ENCODE measurements around the gene RHOBTB3. TPM values are rescaled to one million over a fixed set of nuclear protein-coding genes. Genes with fewer than 3 reads are reported as not detected.

The RHOBTB3 gene
- total RNA-seq, 1 donor from 2014 or later, result 73.8 TPM

DNA sequence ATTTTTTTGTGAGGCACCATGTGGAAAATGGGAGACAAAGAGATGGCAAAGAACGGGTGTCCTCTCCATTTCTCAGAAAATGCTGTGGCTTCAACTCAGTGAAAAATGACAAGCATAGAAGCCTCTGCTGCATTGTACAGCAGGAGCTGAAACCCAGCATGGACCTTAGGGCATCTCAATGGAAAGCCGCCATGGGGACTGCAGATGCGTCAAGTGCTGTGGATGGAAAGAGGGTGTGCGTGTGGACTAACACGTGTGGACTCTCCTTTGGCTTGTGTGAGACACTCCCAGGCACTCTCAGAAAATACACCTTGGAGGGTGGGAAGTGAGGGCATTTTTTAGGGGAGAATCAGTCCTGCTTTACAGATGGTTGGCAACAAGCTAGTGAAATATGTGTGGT, 93.6 kb downstream of the RHOBTB3 start:
- Mint-ChIP-seq H3K9me3 (ENCODE audit: unreplicated experiment) (peaks cover 3% of the 10 kb centered on the region), H3K4me3 (ENCODE audit: unreplicated experiment) (no peak overlapping the region), H3K4me1 (ENCODE audit: low read depth, unreplicated experiment) (peaks cover 18% of the 10 kb centered on the region), H3K27ac (ENCODE audit: unreplicated experiment) (no peak overlapping the region), H3K27me3 (ENCODE audit: low read depth, unreplicated experiment) (peaks cover 6% of the 10 kb centered on the region), H3K36me3 (ENCODE audit: low read depth, unreplicated experiment) (no peaks in the 10 kb centered on the region)
- peaks cover 18% of the 10 kb centered on the region for H3K79me2 ChIP-seq (ENCODE audit: insufficient read depth, low read length)
- H3K36me3 ChIP-seq (ENCODE audit: insufficient read depth, low read length), result no peaks in the 10 kb centered on the region
- DNase-seq (ENCODE audit: low read depth), result no peak
- no peaks in the 10 kb centered on the region for H3K27me3 ChIP-seq (ENCODE audit: insufficient read depth, low read length)
- H2AFZ ChIP-seq (ENCODE audit: low read depth, low read length), result no peak overlapping the region
- TF ChIP-seq EZH2 (IDR thresholded peaks at IDR 0.05; ENCODE audit: insufficient read depth, low read length) (no peak), CTCF (IDR thresholded peaks at IDR 0.05; ENCODE audit: insufficient read depth, low read depth, low read length) (no peak)
- FAIRE-seq, result no peak
- H3K9me3 ChIP-seq (ENCODE audit: insufficient read depth, low read depth, low read length), result no peaks in the 10 kb centered on the region
- H4K20me1 ChIP-seq (ENCODE audit: insufficient read depth, low read length), result peaks cover 9% of the 10 kb centered on the region
- H3K9ac ChIP-seq (ENCODE audit: low read length), result no peak overlapping the region
- no peak overlapping the region for H3K4me2 ChIP-seq (ENCODE audit: low read length)
- H3K27ac ChIP-seq (ENCODE audit: low read depth, low read length), result no peak overlapping the region
- peaks cover 28% of the 10 kb centered on the region for H3K4me1 ChIP-seq (ENCODE audit: insufficient read depth, low read length)
- no peak overlapping the region for H3K4me3 ChIP-seq (ENCODE audit: insufficient read depth, low read depth, low read length)

- Histone ChIP-seq H3K4me3 (ENCODE audit: insufficient read depth, low read depth, low read length) (no peak overlapping the region), H3K79me2 (ENCODE audit: insufficient read depth, low read length) (peaks cover 15% of the 10 kb centered on the region), H4K20me1 (ENCODE audit: insufficient read depth, low read length) (peaks cover 9% of the 10 kb centered on the region), H3K36me3 (ENCODE audit: insufficient read depth, low read length) (no peaks in the 10 kb centered on the region), H2AFZ (ENCODE audit: low read depth, low read length) (no peak overlapping the region), H3K9ac (ENCODE audit: low read length) (no peak overlapping the region), H3K4me2 (ENCODE audit: low read length) (no peak overlapping the region), H3K9me3 (ENCODE audit: insufficient read depth, low read depth, low read length) (no peaks in the 10 kb centered on the region), H3K27me3 (ENCODE audit: insufficient read depth, low read length) (no peaks in the 10 kb centered on the region), H3K4me1 (ENCODE audit: insufficient read depth, low read length) (peaks cover 28% of the 10 kb centered on the region), H3K27ac (ENCODE audit: low read depth, low read length) (no peak overlapping the region)
- Mint-ChIP-seq H3K4me3 (ENCODE audit: unreplicated experiment) (no peak overlapping the region), H3K27me3 (ENCODE audit: low read depth, unreplicated experiment) (peaks cover 6% of the 10 kb centered on the region), H3K4me1 (ENCODE audit: low read depth, unreplicated experiment) (peaks cover 18% of the 10 kb centered on the region), H3K36me3 (ENCODE audit: low read depth, unreplicated experiment) (no peaks in the 10 kb centered on the region), H3K27ac (ENCODE audit: unreplicated experiment) (peak overlapping the region; percentile 18), H3K9me3 (ENCODE audit: unreplicated experiment) (peaks cover 6% of the 10 kb centered on the region)
- TF ChIP-seq EZH2 (IDR thresholded peaks at IDR 0.05; ENCODE audit: insufficient read depth, low read length) (no peak), CTCF (IDR thresholded peaks at IDR 0.05; ENCODE audit: insufficient read depth, low read depth, low read length) (no peak)
- FAIRE-seq, result no peak
- DNase-seq (ENCODE audit: low read depth), result no peak
Observed at GRCh38 chr5:95825495-95825894, 94.4 kb downstream of the RHOBTB3 start.

- no peaks in the 10 kb centered on the region for H3K36me3 Mint-ChIP-seq (ENCODE audit: low read depth, unreplicated experiment)
- no peak for FAIRE-seq
- Histone ChIP-seq H3K27ac (ENCODE audit: low read depth, low read length) (no peak overlapping the region), H3K27me3 (ENCODE audit: insufficient read depth, low read length) (no peaks in the 10 kb centered on the region), H3K79me2 (ENCODE audit: insufficient read depth, low read length) (no peaks in the 10 kb centered on the region), H4K20me1 (ENCODE audit: insufficient read depth, low read length) (no peaks in the 10 kb centered on the region), H3K4me1 (ENCODE audit: insufficient read depth, low read length) (peaks cover 21% of the 10 kb centered on the region), H3K4me2 (ENCODE audit: low read length) (no peak overlapping the region), H3K36me3 (ENCODE audit: insufficient read depth, low read length) (no peaks in the 10 kb centered on the region), H2AFZ (ENCODE audit: low read depth, low read length) (no peak overlapping the region), H3K9me3 (ENCODE audit: insufficient read depth, low read depth, low read length) (no peaks in the 10 kb centered on the region), H3K4me3 (ENCODE audit: insufficient read depth, low read depth, low read length) (no peak overlapping the region), H3K9ac (ENCODE audit: low read length) (no peak overlapping the region)
- no peak for DNase-seq (ENCODE audit: low read depth)
- H3K27me3 Mint-ChIP-seq (ENCODE audit: low read depth, unreplicated experiment), result peaks cover 6% of the 10 kb centered on the region
- no peak overlapping the region for H3K27ac Mint-ChIP-seq (ENCODE audit: unreplicated experiment)
- TF ChIP-seq EZH2 (IDR thresholded peaks at IDR 0.05; ENCODE audit: insufficient read depth, low read length) (no peak), CTCF (IDR thresholded peaks at IDR 0.05; ENCODE audit: insufficient read depth, low read depth, low read length) (no peak)
- no peak overlapping the region for H3K4me3 Mint-ChIP-seq (ENCODE audit: unreplicated experiment)
- H3K4me1 Mint-ChIP-seq (ENCODE audit: low read depth, unreplicated experiment), result peaks cover 16% of the 10 kb centered on the region
- H3K9me3 Mint-ChIP-seq (ENCODE audit: unreplicated experiment), result peaks cover 6% of the 10 kb centered on the region
Observed at GRCh38 chr5:95826949-95827891, 96.1 kb downstream of the RHOBTB3 start.

Measured in astrocyte (in vitro differentiated cells and primary cell).